Karpas-422 (cell line): ENCODE data around the gene SLC25A40. TPM values are rescaled to one million over a fixed set of nuclear protein-coding genes. Genes with fewer than 3 reads are reported as not detected.

Experiments used
- DNase-seq: peaks from one replicate; pipeline ENCODE4 v3.0.0-alpha.2; 2015
- H2AFZ ChIP-seq: fragments of 200-600 bp; sonication (generic); 2 replicates; pipeline ENCODE4 v1.6.1; 2014; ENCODE audit warnings: antibody characterized with exemption, low read length, mixed read lengths
- H3K27ac ChIP-seq: fragments of 200-600 bp; sonication (generic); 2 replicates; pipeline ENCODE4 v1.5.1; 2014; ENCODE audit warnings: mild to moderate bottlenecking, low read length, moderate library complexity
- H3K27me3 ChIP-seq: fragments of 200-600 bp; sonication (generic); 2 replicates; pipeline ENCODE4 v1.6.1; 2014; ENCODE audit warnings: low read length, mixed read lengths
- H3K36me3 ChIP-seq: fragments of 200-600 bp; sonication (generic); 2 replicates; pipeline ENCODE4 v1.6.1; 2014; ENCODE audit warnings: low read length, mixed read lengths; ENCODE audit not compliant: insufficient read depth
- H3K4me1 ChIP-seq: fragments of 200-600 bp; sonication (generic); 2 replicates; pipeline ENCODE4 v1.6.1; 2014; ENCODE audit warnings: mild to moderate bottlenecking, low read length, mixed read lengths
- H3K4me2 ChIP-seq: fragments of 200-600 bp; sonication (generic); 2 replicates; pipeline ENCODE4 v1.6.1; 2014; ENCODE audit warnings: low read length, low read depth, mild to moderate bottlenecking; ENCODE audit not compliant: poor library complexity, severe bottlenecking
- H3K4me3 ChIP-seq: fragments of 200-600 bp; sonication (generic); 2 replicates; pipeline ENCODE4 v1.5.1; 2014; ENCODE audit warnings: mild to moderate bottlenecking, antibody characterized with exemption, low read length, mixed read lengths
- H3K79me2 ChIP-seq: fragments of 200-600 bp; sonication (generic); 2 replicates; pipeline ENCODE4 v1.6.1; 2014; ENCODE audit warnings: mild to moderate bottlenecking, low read length, mixed read lengths
- H3K9ac ChIP-seq: fragments of 200-600 bp; sonication (generic); 2 replicates; pipeline ENCODE4 v1.6.0; 2014; ENCODE audit warnings: low read length
- H3K9me2 ChIP-seq: fragments of 200-600 bp; sonication (generic), shearing (Covaris generic); replicated peaks from 2 replicates; pipeline ENCODE4 v1.6.0; 2014; ENCODE audit warnings: mild to moderate bottlenecking, low read length, moderate library complexity; ENCODE audit not compliant: insufficient read depth
- H3K9me3 ChIP-seq: fragments of 300-700, 200-600 bp; sonication (generic); 2 replicates; pipeline ENCODE4 v1.6.1; 2014; ENCODE audit warnings: low read length, mixed read lengths
- H4K20me1 ChIP-seq: fragments of 200-600 bp; sonication (generic); 2 replicates; pipeline ENCODE4 v1.6.1; 2014; ENCODE audit warnings: mild to moderate bottlenecking, antibody characterized with exemption, low read length, low read depth; ENCODE audit not compliant: insufficient read depth
- total RNA-seq: library from RNA; depleted of rRNA; stranded (reverse); fragments of >200 nt; shearing (Covaris generic); gene quantifications from 2 replicates; pipeline ENCODE4 v1.2.3, GENCODE V29; 2014; ENCODE audit warnings: low replicate concordance; rRNA removed

Gene SLC25A40
- total RNA-seq, 1 experiment from 2014 or later, result 54.0 TPM

DNA sequence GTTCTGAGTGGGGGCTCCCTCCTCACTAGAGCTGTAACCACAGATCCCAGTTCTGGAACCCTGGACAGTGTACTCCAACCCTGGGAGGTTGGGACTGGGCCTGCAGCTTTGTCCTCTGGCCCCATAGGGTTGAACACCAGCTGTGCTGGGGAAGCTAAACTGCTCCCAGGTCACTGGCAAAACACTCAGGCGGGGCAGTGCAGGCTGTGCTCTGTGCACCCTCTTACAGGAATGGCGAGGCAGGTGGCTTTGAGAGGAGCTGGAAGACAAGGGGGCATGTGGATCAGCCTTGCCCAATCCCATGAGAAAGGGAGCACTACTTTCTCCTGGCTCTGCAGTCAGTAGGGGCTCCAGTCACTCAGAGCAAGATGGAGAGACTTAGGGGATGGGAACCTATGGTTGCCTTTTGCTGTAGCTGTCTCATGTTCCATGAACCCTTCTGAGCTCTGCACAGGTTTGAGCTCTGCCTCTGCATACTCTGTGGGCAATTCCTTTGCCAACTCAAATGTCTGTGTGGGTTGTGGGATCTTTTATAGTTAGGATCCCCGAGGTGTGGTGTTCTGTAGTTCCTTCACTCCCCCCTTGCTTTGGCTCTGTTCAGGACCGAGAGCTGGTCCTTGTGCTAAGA, 90.7 kb downstream of the SLC25A40 start:
- Histone ChIP-seq H3K4me3 (no peak overlapping the region), H3K9me2 (no peaks in the 10 kb centered on the region), H3K36me3 (no peaks in the 10 kb centered on the region), H3K4me2 (no peak overlapping the region), H3K9ac (no peak overlapping the region), H4K20me1 (no peaks in the 10 kb centered on the region), H3K9me3 (no peaks in the 10 kb centered on the region), H3K79me2 (no peaks in the 10 kb centered on the region), H3K27me3 (no peaks in the 10 kb centered on the region), H3K4me1 (no peaks in the 10 kb centered on the region), H2AFZ (no peak overlapping the region), H3K27ac (no peak overlapping the region)
- no peak for DNase-seq

- Histone ChIP-seq H3K9me3 (no peaks in the 10 kb centered on the region), H2AFZ (no peak overlapping the region), H3K79me2 (no peaks in the 10 kb centered on the region), H3K9me2 (no peaks in the 10 kb centered on the region), H3K4me1 (no peaks in the 10 kb centered on the region), H3K4me2 (no peak overlapping the region), H3K4me3 (no peak overlapping the region), H3K9ac (no peak overlapping the region), H3K36me3 (no peaks in the 10 kb centered on the region), H3K27me3 (no peaks in the 10 kb centered on the region), H4K20me1 (no peaks in the 10 kb centered on the region), H3K27ac (no peak overlapping the region)
- DNase-seq, result peak; percentile 43
Measured at GRCh38 chr7:87784424-87784823, 91.7 kb downstream of the SLC25A40 start.

Other genes with a start within 250 kb of the SLC25A40 start
- gene RUNDC3B, start 248.0 kb downstream of the SLC25A40 start, total RNA-seq, result not detected in 2 replicates
- gene DBF4, start 133 bp upstream of the SLC25A40 start, total RNA-seq, result 61.3 and 70.7 TPM in 2 replicates
- 2.2 and 6.1 TPM in 2 replicates for gene ADAM22, start 57.9 kb upstream of the SLC25A40 start, total RNA-seq